ENCODE measurements around the gene SNAI1.

Gene SNAI1

DNA sequence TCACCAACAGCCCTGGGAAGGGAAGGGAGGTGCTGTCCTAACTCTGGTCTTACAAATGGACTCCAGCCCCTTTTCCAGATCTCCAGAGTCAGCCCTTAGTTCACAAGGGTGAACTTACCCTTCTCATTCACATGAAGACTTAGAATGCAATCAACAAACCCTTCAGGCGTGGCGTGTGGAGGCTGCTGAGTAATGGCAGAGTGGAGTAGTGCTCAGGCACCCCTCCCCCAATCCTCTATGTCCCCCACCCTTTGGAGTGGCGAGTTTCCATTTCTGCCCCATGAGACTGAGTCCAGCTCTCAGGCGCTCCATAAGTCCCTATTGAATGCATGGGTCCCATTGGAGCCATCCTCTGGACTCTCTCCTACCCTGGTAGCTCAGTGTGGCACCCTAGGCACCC, 3.3 kb downstream of the SNAI1 start:
- no peak overlapping the region for H3K4me2 ChIP-seq (ENCODE audit: insufficient read depth, low read length)
- no peak overlapping the region for H3K27ac ChIP-seq (ENCODE audit: low read length)
- peaks cover 28% of the 10 kb centered on the region for H4K20me1 ChIP-seq (ENCODE audit: insufficient read depth, low read length)
- no peak overlapping the region for H3K4me3 ChIP-seq (ENCODE audit: low read depth in 1 of 2, low read length in 2 of 2)
- ATAC-seq (ENCODE audit: insufficient read depth, low read depth) (no peak), DNase-seq (no peak)
- no peaks in the 10 kb centered on the region for H3K36me3 ChIP-seq (ENCODE audit: insufficient read depth, low read length)
- peaks cover 16% of the 10 kb centered on the region for H3K27me3 ChIP-seq (ENCODE audit: insufficient read depth, low read length, poor library complexity)
- no peak overlapping the region for H3K9ac ChIP-seq (ENCODE audit: low read depth, low read length)
- TF ChIP-seq, protein P1, sequence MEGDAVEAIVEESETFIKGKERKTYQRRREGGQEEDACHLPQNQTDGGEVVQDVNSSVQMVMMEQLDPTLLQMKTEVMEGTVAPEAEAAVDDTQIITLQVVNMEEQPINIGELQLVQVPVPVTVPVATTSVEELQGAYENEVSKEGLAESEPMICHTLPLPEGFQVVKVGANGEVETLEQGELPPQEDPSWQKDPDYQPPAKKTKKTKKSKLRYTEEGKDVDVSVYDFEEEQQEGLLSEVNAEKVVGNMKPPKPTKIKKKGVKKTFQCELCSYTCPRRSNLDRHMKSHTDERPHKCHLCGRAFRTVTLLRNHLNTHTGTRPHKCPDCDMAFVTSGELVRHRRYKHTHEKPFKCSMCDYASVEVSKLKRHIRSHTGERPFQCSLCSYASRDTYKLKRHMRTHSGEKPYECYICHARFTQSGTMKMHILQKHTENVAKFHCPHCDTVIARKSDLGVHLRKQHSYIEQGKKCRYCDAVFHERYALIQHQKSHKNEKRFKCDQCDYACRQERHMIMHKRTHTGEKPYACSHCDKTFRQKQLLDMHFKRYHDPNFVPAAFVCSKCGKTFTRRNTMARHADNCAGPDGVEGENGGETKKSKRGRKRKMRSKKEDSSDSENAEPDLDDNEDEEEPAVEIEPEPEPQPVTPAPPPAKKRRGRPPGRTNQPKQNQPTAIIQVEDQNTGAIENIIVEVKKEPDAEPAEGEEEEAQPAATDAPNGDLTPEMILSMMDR (IDR thresholded peaks at IDR 0.05; ENCODE audit: borderline replicate concordance, extremely low read depth, low read length, poor library complexity, severe bottlenecking): no peak
- TF ChIP-seq EZH2 (IDR thresholded peaks at IDR 0.05; ENCODE audit: borderline replicate concordance, low read depth, low read length, severe bottlenecking): no peak
- H3K9me3 ChIP-seq (ENCODE audit: insufficient read depth, low read length, severe bottlenecking): no peaks in the 10 kb centered on the region
- H3K79me2 ChIP-seq (ENCODE audit: insufficient read depth, low read length): no peaks in the 10 kb centered on the region
- peaks cover 17% of the 10 kb centered on the region for H3K4me1 ChIP-seq (ENCODE audit: insufficient read depth, low read length)
- no peak overlapping the region for H2AFZ ChIP-seq (ENCODE audit: low read depth, low read length)

DNA sequence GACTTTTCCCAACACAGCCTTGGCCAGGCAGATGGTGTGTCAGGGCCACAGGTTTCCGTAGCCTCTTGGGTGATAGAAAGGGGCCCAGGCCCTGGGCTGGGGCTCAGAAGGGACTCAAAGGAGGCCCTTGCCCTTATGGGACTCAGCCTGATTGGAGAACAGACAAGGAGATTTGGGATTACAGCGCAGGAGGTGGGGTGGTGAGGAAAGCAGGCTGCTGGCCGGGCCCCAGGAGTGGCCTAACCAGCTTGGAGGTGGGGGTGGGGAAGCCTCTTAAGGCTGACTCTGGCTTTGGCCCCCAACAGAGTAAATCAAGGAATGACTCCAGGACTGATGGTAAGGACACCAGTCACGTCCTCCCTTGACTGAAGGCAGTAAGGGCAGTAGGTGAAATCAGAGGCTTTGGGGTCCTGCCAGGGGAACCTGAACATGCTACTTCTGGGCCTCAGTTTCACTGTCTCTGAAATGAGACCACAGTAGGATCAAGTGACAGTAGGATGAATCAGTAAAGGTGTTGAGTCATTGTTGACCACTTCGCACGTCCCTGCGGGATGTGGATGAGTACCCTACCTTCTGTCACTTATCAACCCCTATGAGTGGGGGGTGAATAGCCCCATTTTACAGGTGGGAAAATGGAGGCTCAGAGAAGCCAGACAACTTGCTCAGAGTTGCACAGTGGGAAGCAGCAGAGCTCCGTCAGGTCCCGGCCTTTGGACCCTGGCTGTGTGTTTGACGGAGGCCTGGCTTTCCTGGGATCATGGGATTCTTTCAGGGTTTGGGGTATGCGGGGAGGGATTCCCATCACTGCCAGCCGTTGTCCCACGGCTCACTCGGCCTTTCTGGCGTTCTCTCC, 4.5 kb downstream of the SNAI1 start:
- Histone ChIP-seq H2AFZ (ENCODE audit: low read depth, low read length) (no peak overlapping the region), H3K9ac (ENCODE audit: low read depth, low read length) (no peak overlapping the region), H3K4me3 (ENCODE audit: low read depth in 1 of 2, low read length in 2 of 2) (no peak overlapping the region), H3K36me3 (ENCODE audit: insufficient read depth, low read length) (no peaks in the 10 kb centered on the region), H3K9me3 (ENCODE audit: insufficient read depth, low read length, severe bottlenecking) (no peaks in the 10 kb centered on the region), H3K27ac (ENCODE audit: low read length) (no peak overlapping the region), H3K4me2 (ENCODE audit: insufficient read depth, low read length) (no peak overlapping the region), H3K4me1 (ENCODE audit: insufficient read depth, low read length) (peaks cover 15% of the 10 kb centered on the region), H3K27me3 (ENCODE audit: insufficient read depth, low read length, poor library complexity) (peaks cover 8% of the 10 kb centered on the region), H3K79me2 (ENCODE audit: insufficient read depth, low read length) (no peaks in the 10 kb centered on the region), H4K20me1 (ENCODE audit: insufficient read depth, low read length) (peaks cover 18% of the 10 kb centered on the region)
- DNase-seq (no peak), ATAC-seq (ENCODE audit: insufficient read depth, low read depth) (no peak)
- TF ChIP-seq, protein P1 (IDR thresholded peaks at IDR 0.05; ENCODE audit: borderline replicate concordance, extremely low read depth, low read length, poor library complexity, severe bottlenecking): no peak
- no peak for TF ChIP-seq EZH2 (IDR thresholded peaks at IDR 0.05; ENCODE audit: borderline replicate concordance, low read depth, low read length, severe bottlenecking)

- Histone ChIP-seq H3K9ac (ENCODE audit: low read depth, low read length) (no peak overlapping the region), H3K79me2 (ENCODE audit: insufficient read depth, low read length) (no peaks in the 10 kb centered on the region), H3K4me1 (ENCODE audit: insufficient read depth, low read length) (peaks cover 7% of the 10 kb centered on the region), H3K9me3 (ENCODE audit: insufficient read depth, low read length, severe bottlenecking) (no peaks in the 10 kb centered on the region), H3K4me2 (ENCODE audit: insufficient read depth, low read length) (no peak overlapping the region), H3K36me3 (ENCODE audit: insufficient read depth, low read length) (no peaks in the 10 kb centered on the region), H3K27me3 (ENCODE audit: insufficient read depth, low read length, poor library complexity) (peaks cover 4% of the 10 kb centered on the region), H3K27ac (ENCODE audit: low read length) (no peak overlapping the region), H2AFZ (ENCODE audit: low read depth, low read length) (no peak overlapping the region), H4K20me1 (ENCODE audit: insufficient read depth, low read length) (peaks cover 12% of the 10 kb centered on the region), H3K4me3 (ENCODE audit: low read depth in 1 of 2, low read length in 2 of 2) (no peak overlapping the region)
- ATAC-seq (ENCODE audit: insufficient read depth, low read depth): no peak
- no peak for DNase-seq
- TF ChIP-seq EZH2 (IDR thresholded peaks at IDR 0.05; ENCODE audit: borderline replicate concordance, low read depth, low read length, severe bottlenecking): no peak
- TF ChIP-seq, protein P1 (IDR thresholded peaks at IDR 0.05; ENCODE audit: borderline replicate concordance, extremely low read depth, low read length, poor library complexity, severe bottlenecking): no peak
Measured at GRCh38 chr20:49987868-49988690, 5.3 kb downstream of the SNAI1 start.

All from DND-41 (cell line).